Stimulated activated CD4-positive, alpha-beta T cell treated with anti-CD3 and anti-CD28 coated beads, Interleukin-12 subunit alpha, Interleukin-12 subunit beta, amount 100 ng/mL, for 4 hours (primary cell): Measurements from ENCODE around the gene UCHL1.

Experiments
- DNase-seq: peaks from one replicate; pipeline ENCODE4 v3.0.0-alpha.2; 2020

Gene UCHL1

DNA sequence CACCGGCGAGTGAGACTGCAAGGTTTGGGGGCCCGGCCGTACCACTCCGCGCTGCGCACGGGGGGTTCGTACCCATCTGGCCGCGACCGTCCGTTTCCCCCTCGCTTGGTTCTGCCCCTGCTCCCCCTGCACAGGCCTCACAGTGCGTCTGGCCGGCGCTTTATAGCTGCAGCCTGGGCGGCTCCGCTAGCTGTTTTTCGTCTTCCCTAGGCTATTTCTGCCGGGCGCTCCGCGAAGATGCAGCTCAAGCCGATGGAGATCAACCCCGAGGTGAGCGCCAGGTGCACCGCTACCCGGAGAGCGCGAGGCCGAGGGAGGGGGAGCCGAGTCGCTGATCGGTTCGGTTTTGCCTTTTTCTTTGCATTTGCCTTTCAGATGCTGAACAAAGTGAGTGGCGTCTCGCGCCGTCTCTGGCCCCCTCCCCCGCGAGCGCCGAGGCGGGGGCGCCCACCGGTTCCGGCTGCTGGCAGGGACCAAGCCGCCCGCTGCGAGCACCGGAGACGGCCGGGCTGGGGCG is at the start of gene UCHL1:
TSS of gene UCHL1 (plus strand) at position 189 of the 517 bp plus-strand sequence. CDS start at position 238, 49 bp downstream.
- peak; percentile 2 for DNase-seq

GRCh38 chr4:41207291-41207831 is 49.4 kb upstream of the UCHL1 start:
- DNase-seq, result no peak

GRCh38 chr4:41209187-41209586 is 47.5 kb upstream of the UCHL1 start:
- DNase-seq, result no peak

DNA sequence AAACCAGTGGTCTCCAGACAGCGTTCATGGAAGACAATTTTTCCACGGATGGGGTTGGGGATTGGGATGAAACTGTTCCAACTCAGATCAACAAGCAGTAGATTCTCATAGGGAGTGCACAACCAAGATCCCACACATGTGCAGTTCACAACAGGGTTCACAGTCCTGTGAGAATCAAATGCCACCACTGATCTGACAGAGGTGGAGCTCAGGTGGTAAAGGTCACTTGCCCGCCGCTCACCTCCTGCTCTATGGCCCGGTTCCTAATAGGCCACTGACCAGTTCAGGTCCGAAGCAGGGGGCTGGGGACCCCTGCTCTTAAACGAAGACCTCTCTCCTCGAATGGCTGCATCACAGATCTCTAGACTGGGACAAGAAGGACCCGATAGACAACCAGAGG is 46.8 kb upstream of the UCHL1 start:
- DNase-seq, result no peak

GRCh38 chr4:41211951-41212615 is 44.6 kb upstream of the UCHL1 start:
- no peak for DNase-seq

- no peak for DNase-seq
Measured at GRCh38 chr4:41212616-41213203, 44.0 kb upstream of the UCHL1 start.

DNA sequence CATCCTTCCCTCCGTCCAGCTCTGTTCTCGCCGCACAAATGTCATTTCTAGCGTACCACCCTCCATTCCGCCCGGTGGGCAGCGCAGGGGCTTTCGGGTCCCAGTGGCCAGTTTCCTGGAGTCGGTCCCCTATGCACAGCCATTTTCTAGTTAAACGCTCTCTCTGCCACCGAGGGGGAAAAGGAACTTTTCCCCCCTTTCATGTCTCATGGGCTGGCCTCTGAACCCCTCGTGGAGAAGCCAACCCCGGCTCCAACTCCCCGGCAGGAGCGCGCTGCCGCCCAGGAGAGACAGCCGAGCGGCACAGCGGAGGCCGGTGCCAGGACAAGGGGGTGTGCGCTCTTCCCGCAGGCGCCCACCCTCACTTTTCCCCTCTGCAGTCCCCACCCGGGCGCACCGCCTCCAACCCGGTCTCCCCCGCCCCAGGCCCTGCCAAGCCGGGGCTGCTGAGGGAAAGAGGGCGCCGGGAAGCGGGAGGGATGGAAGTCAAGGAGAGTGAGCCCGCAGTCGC is 43.0 kb upstream of the UCHL1 start:
- DNase-seq, result no peak

- peak; percentile 58 for DNase-seq
Measured at GRCh38 chr4:41214136-41214824, 42.4 kb upstream of the UCHL1 start, which contains the start of gene APBB2. Gene APBB2, minus strand, starts transcription at chr4:41214542. Its CDS starts 181,288 bp downstream, at chr4:41033254.

DNA sequence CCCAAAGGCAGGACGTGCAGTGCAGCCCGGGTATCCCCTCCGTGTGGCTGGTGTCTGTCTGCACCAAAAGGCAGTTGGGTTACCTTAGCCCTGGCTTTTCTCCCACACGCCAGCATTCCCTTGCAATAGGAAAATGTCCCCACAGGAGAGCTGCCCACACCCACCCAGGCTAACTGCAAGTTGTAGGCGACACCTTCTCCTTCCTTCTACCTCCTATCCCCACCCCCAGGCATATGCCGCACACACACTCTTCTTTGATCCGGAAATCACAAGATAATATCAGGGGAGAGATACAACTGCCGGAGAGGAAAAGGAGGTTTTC is 41.9 kb upstream of the UCHL1 start:
- DNase-seq, result no peak

DNA sequence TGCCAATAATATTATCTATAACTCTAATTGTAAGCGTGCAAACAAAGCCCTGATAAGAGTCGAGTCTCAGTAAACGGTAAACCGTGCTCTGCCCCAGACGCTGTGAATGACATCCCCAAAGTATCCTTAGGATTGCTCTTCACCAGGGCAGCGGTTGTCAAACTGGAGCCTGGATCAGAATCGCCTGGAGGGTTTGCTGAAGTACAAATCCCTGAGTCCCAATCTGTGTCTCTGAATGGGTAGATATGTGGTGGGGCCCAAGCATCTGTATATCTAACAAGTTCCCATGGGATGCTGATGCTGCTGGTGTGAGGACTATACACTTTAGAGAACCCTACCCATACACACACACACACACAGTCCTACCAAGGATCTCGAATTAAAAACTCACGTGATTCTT is 41.6 kb upstream of the UCHL1 start:
- DNase-seq, result no peak

DNA sequence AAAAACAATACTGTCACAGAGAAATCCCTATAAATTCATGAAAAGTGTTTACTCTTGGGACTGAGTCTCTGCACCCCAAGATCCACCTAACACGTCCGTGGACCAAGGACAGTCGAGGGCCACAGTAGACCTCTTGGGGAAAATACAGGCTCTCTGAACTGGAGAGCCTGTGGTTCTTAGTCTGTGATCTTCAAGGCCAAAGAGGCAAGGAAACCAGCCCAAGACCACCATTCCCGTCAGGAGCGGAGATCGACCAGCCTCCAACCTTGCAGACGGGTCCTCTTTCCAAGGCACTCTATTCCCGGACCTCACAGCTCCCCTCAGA is 40.8 kb upstream of the UCHL1 start:
- DNase-seq, result no peak

DNA sequence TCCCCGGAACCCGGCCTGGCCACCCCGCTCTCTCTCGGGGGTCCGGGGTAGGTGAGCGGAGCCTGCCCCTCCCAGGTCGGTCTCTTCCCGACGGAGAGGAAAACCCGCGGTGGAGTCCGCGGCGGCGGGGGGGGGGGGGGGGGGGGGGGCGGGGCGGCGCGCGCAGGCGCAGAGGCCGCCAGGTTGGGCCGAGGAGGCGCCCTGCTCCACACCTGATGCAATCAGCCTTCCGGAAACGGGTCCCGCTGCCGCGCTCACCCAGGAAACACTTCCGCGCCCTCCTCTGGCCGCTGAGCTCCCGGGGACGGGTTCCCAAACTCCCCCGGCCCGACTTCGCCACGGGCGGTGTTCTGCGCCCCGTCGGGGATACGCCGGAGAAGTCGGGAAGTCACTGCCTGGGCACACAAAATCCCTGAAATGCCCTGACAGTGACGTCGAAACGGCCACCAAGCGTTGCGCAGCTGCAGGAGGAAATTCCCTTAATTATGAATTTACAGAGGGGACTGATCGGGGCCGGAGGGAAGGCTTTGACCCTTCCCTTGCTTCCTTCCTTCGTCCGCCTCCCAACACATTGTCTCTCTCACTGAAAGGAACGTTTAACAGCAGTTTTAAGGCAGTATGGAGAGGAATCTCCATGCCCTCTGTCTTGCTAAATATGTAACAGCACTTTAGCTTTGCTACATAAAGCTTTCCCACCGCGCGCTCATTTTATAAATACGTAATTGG is 40.3 kb upstream of the UCHL1 start:
- DNase-seq, result peak; percentile 56

- no peak for DNase-seq
Measured at GRCh38 chr4:41217020-41217333, 39.8 kb upstream of the UCHL1 start.

- no peak for DNase-seq
Measured at GRCh38 chr4:41217374-41217773, 39.4 kb upstream of the UCHL1 start.

DNA sequence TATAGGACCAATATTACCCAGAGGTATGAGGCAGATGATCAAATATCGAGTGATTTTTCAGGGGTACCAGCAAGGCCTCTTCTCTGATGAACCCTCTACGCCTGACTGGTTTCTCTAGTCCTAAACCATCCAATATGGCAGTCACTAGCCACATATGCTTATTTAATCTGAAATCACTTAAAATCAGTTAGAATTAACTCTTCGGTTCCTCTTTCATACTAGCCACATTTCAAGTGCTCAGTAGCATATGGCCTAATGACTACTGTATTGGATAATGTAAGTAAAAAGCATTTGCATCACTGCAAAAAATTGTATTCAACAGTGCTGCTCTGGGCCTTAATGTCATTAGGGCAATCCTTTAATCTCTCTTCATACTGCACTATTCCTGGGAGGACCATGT is 38.0 kb upstream of the UCHL1 start:
- no peak for DNase-seq

DNA sequence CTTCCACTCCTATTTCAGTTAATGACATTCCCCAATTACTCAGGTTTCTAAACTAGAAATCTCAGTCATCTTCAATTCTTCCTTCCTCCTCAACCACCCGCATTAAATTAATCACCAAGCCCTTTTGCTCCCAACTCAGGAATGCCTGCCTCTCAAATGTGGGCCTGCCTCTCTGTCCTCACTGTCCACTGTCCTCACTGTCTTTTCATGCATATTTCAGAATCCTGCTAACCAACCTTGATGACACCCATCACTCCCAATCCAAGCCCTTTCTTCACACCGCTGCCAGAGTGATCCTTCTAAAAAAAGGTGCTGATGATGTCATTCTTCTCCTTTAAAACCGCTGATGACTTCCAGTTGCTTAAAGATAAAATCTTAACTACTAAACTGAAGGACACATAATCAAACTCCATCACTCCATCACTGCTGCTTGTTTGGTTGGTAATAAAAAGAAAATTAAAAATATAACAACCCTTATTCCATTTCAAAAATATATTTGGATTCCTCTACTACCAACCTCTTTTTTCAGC is 37.2 kb upstream of the UCHL1 start:
- DNase-seq, result no peak

DNA sequence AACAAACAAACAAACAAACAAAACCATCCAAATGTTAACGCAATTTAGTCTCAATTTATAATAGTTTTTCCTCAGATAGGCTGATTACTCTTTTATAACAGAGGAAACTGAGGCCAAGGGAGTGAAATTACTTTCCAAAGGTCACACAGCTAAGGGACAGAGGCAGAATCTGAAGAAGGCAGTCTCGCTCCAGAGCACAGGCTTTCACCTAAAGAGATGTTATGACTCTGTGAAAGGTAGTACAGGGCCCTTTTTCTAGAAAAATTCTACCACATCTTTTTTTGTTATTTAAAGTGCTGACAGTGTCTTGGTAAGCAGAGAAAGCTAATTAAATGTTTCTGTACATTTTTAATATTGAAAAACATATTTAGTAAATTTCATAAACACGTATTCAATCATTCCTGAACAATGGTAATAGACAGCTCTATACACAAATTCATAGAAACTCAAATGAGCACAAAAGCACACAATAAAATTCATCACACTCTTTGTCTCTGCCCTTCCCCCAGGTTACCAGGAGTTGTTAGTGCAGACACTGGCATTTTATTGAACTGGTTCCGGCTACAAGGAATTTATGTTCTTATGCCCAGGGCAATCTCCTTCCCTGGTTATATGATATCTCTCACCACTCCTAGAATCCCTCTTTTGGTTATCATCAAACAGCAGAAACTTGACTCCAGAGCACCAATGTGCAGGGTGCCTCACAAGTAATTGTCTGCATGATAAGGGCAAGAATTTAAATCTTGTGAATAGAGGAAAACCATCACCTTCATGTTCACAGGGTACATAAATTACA is 34.7 kb upstream of the UCHL1 start:
- no peak for DNase-seq

DNA sequence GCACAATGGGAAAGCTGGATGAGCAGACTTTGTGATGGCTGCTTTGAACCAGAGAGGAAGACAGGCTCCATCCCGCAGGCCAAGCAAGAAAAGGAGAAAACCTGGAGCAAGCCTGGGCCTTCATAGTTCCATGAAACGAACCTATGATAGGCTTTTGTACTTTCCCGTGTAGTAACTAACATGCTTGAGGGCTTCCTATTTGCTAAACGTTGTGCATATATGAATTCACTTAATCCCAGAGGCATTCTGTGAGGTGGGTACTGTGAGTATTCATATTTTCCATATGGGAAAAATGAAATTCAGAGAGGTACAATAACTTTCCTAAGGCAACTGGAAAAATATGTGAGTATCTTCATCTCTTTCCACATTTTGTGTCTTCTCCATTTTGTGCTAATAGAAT is 28.8 kb upstream of the UCHL1 start:
- DNase-seq, result no peak

DNA sequence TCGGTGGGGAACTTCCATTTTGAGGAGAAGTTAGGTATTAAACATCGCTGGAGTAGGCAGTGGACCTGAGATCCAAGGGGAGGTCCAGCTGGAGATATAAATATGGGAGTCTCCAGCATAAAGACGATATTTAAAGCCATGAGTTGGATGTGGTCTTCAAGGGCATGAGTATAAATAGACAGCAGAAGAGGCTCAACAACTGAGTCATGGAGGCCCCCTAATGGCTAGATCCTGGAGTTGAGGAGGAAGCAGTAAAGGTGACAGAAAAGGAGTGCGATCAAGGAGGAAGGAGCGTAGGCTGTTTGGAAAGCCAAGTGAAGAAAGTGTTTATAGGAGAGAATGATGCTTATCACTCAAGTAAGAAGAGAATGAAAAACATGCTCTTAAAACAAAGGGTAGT is 24.3 kb upstream of the UCHL1 start:
- DNase-seq, result no peak

DNA sequence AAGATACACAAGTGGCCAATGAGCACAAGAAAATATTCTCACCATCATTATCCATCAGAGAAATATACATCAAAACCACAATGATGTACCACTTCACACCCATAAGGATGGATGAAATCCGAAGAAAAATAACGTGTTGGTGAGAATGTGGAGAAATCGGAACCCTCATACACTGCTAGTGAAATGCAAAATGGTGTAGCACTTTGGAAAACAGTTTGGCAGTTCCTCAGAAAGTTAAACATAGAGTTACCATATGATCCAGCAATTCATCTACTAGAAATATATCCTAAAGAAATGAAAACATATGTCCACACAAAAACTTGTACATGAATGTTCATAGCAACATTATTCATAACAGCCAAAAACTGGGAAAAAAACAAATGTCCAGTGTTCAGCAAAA is 23.9 kb upstream of the UCHL1 start:
- DNase-seq, result no peak

DNA sequence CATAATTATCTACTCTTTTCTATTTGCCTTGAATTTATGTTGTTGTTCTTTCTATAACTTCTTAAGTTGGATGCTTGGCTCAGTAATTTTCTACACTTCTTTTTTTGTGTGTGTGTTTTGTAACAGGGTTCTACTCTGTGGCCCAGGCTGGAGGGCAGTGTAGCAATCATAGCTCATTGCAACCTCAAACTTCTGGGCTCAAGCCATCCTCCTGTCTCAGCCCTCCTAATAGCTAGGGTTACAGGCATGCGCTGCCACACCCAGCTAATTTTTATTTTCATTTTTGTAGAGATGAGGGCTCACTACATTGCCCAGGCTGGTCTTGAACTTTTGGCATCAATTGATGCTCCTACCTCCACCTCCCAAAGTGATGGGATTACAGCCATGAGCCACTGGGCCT is 20.7 kb upstream of the UCHL1 start:
- DNase-seq, result no peak

- no peak for DNase-seq
Measured at GRCh38 chr4:41236508-41236907, 20.2 kb upstream of the UCHL1 start.
